WI38 (cell line): ENCODE data around the gene DPY19L1.
A peak's percentile ranks its signal among the peaks of the same experiment; 100 is the strongest.
"Not testable (repeated sequence)": the region's sequence is repeated elsewhere in the genome, so short reads cannot be mapped to it uniquely, and the experiment has no call there.

ENCODE experiments used
- H3K4me3 ChIP-seq: 2 replicates; pipeline ENCODE4 v1.5.1; 2011; ENCODE audit warnings: low read depth, mild to moderate bottlenecking, control low read depth, low read length
- TF ChIP-seq, protein P1 (sequence below): IDR thresholded peaks from 2 replicates; pipeline ENCODE4 v1.5.1; 2012; ENCODE audit warnings: low read depth, mild to moderate bottlenecking, control low read depth, low read length

Gene DPY19L1

DNA sequence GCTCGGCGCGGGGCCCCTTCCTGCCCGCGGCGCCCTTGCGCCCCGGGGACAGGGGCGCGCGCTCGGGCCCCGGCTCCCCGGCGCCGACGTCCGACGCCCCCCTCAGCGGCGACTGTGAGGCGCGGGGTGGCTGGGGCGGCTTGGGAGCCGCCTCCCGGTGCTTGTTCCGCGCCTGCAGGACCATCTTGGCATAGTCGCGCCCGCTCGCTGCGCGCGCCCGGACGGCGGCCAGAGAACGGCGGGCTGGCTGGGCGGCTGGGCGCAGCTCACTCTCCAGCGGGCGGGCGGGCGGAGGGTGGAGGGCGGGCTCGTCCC, at the start of gene DPY19L1:
Gene DPY19L1, minus strand, starts transcription at position 275 of the 315 bp plus-strand sequence. Its CDS starts 91 bp downstream, at position 184.
- TF ChIP-seq, protein P1, sequence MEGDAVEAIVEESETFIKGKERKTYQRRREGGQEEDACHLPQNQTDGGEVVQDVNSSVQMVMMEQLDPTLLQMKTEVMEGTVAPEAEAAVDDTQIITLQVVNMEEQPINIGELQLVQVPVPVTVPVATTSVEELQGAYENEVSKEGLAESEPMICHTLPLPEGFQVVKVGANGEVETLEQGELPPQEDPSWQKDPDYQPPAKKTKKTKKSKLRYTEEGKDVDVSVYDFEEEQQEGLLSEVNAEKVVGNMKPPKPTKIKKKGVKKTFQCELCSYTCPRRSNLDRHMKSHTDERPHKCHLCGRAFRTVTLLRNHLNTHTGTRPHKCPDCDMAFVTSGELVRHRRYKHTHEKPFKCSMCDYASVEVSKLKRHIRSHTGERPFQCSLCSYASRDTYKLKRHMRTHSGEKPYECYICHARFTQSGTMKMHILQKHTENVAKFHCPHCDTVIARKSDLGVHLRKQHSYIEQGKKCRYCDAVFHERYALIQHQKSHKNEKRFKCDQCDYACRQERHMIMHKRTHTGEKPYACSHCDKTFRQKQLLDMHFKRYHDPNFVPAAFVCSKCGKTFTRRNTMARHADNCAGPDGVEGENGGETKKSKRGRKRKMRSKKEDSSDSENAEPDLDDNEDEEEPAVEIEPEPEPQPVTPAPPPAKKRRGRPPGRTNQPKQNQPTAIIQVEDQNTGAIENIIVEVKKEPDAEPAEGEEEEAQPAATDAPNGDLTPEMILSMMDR, result no peak
- peak within 1 kb of the TSS; percentile 75 for H3K4me3 ChIP-seq

DNA sequence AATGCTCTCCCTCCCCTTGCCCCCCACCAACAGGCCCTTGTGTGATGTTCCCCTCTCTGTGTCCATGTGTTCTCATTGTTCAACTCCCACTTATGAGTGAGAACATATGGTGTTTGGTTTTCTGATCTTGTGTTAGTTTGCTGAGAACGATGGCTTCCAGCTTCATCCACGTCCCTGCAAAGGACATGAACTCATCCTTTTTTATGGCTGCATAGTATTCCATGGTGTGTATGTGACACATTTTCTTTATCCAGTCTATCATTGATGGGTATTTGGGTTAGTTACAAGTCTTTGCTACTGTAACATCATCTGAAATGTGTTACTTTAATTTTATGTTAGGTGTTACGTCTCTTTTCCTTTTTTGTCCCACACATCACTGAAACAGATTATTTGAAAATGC, 42.2 kb upstream of the DPY19L1 start:
- H3K4me3 ChIP-seq, result not testable (repeated sequence)

DNA sequence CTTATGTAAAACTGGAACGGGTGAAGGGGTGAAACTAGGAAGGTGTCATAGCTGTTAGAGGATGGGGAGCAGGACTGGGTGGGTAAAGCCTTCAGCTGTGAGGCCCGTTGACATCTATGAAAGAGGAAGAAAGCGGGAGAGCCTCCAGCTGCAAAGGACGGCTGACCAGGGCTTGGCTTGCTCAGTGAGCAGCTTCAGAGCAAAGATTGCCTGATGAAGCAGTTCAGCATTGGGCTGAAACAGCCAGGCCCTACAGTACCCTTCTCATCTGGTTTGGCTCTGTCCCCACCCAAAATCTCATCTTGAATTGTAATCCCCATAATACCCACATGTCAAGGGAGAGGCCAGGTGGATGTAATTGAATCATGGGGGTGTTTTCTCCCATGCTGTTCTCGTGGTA, 36.7 kb upstream of the DPY19L1 start:
- H3K4me3 ChIP-seq, result not testable (repeated sequence)

DNA sequence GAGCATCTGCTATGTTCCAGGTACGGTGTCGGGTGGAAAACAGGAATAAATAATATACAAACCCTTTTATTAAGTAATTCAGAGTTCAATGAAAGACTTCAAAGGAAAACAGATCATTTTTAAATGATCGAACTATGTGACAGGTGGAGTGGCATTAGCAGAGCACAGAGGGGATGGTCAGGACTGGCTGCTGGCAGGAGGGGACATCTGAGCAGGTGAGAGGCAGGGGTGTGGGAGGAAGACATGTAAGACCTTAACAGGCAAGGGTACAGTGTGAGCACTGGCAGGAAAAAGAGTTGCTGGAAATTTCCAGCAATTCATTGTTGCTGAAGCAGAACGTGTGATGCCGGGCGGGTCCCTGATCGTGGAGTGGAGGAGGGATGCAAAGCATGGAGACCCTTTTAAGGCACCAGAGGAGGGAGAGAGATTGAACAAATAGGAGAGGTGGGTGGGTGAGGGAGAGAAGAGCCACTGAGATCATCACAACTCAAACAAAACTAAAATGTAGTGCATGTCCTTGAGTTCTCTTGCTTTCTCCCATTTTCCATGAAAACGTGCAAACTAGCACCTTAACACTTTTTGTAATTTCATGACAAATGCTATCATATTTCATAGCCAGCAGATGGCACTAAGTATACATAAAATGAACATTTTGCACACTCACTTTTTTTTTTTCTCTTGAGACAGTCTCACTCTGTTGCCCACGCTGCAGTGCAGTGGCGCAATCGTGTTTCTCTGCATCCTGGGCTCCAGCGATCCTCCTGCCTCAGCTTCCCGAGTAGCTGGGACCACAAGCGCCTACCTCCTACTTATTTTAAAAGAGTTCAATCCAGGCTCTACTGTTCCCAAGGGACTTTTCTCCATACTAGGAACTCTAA, 35.9 kb upstream of the DPY19L1 start:
- not testable (repeated sequence) for H3K4me3 ChIP-seq

DNA sequence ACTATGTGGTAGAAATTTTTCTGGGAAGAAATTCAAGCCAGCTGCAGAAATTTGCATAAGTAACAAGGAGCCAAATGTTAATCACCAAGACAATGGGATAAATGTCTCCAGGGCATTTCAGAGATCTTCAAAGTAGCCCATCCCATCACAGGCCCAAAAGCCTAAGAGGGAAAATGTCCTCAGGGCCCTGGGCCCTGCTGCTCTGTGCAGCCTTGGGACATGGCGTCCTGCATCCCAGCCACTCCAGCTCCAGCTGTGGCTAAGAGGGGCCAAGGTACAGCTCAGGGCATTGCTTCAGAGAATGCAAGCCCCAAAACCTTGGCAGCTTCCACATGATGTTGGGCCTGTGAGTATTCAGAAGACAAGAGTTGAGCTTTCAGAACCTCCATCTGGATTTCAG, 31.8 kb upstream of the DPY19L1 start:
- H3K4me3 ChIP-seq, result not testable (repeated sequence)

DNA sequence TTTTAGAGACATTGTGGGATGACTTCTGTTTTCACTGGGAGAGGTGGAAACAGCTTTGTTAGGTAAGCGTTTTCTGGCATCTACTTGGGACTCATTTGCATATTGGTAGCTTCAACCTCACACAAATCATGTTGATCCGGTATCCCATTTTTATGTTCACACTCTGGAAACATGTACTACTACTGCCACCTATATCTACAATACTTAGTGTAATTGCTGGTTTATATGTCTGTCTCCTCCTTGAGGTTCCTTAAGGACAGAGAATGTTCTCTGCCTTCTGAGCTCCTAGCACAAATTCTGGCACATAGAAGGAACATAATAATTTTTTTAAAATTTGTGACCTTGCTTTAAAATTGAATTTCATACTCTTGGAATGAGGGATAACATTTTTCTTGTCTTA, 28.1 kb upstream of the DPY19L1 start:
- not testable (repeated sequence) for H3K4me3 ChIP-seq

DNA sequence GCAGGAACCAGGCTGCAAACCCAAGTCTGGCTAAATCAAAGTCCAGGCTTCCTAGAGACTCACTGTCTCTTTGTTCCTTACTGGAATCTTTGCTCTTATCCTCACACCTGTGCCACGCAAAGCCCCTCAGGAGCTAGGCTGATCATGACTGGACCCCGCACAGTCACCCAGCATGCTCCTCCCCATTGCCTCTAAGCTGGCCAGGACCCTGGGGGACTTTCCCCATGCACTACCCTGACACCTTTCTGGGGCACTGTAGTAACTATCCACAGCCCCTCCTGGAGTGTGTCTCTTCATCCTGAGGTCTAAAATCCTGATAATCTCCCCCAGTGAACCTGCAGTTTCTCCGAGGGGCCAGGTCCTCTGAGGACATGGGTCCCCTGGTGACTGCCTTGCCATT, 21.3 kb upstream of the DPY19L1 start:
- H3K4me3 ChIP-seq, result not testable (repeated sequence)

DNA sequence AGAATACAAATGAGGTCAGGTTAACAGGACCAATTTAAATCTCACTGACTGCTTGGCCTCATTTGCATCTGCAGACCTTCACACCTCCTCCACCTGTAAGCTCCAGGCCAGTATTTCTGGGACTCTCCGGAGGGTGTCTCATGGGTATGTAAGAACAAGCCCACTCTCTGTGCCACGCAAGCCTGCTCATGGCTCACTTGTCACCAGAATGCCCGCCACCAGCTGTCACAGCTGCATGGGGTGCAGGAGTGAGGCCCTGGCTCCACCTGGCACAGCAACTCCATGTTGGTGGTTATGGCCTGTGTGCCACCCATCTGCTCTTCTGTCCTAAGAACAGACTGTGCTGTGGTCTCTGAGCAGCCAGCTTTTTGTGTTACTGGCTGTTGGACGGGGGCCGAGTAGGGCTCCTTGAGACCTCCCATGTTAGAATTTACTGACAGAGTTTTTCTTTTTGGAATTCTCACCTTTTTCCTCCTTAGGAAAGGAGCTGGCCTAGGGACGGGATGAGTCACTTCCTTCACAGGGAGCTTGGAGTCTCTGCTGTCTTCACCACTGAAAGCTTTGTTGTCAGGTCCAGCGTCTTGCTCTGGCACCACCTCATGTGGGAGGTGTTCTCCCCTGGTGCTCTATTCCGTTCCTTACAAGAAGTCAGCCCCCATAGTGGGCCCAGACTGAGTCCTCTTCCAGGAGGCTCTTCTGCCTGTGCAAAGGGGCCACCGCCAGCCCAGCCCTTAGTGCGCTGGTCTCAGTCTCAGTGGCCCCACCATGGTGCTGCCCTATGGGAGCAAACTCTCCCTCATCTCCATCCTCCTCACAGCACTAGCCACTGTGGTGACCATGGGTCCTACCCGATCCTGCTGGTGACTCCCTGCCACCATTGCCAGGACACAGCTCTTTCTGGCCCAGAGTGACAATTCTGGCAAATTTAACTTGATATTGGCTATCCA, 20.5 kb upstream of the DPY19L1 start:
- not testable (repeated sequence) for H3K4me3 ChIP-seq

DNA sequence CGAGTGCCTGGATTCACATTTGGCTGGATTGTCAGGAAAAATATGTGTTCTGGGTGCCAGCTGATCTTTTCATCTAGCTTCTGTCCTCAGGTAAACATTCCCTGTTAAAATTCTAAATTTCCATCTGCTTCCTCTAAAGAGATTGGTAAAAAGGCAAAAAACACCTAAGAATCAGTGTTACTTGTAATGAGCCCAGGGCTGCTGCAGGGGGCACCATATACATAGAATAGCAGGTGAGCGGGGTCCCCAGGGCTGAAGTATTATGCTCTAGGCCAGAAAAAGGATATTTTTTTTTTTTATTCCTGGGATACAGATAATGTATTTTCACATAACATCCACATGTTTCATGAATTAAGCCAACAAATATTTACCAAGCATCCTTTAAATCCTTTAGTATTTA, 18.4 kb upstream of the DPY19L1 start:
- not testable (repeated sequence) for H3K4me3 ChIP-seq
- TF ChIP-seq, protein P1, result peak; percentile 26; the same call in 1 of the 2 replicates

DNA sequence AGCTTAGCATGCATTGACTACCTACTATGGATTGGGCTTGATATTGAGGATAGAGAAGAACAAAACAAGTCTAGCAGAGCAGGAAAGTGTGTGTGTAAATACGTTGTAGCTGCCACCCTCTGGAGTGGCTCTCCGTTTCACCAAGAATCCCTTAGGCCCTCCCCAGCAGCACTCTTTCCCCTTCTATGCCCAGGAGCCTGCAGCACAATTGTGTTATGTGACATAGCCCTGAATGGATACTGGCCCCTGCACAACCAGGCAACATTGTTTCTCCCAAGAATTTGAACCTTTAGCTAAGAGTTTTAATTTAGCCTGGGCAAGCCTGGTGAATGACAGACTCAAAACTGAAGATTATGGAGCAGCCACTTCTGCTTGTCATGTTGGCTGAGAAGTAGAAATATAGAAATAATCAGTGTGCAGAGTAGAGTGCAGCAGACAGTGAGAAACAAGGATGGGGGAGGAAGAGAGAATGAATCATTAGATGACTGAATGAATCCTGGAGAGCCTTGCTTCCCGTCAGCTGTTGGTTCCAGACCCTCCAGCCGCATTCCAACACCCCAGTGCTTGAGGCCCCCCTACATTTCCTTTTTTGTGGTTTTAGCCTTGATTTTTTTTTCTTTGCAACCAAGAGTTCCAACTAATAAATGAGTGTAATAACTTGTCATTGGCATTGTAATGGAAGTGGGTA, 16.3 kb upstream of the DPY19L1 start:
- not testable (repeated sequence) for H3K4me3 ChIP-seq

DNA sequence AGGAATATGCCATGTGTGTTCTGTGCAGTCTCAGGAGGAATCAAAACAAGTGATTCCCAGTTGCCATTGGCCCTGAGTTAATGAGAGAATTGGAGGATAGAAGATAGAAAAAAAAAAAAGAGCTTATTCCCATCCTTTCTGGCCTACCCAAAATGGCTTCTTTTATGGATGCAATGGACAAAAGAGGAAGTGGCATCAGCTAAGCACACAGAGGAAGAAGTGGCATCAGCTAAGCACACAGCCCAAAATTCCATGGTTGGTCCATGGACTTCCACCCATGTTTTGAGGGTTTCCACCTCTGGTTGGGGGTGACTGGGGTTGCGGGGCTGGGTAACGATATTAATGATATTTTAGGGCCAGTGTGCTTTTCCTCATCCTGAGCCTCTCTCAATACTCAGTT, 11.1 kb upstream of the DPY19L1 start:
- H3K4me3 ChIP-seq, result not testable (repeated sequence)

DNA sequence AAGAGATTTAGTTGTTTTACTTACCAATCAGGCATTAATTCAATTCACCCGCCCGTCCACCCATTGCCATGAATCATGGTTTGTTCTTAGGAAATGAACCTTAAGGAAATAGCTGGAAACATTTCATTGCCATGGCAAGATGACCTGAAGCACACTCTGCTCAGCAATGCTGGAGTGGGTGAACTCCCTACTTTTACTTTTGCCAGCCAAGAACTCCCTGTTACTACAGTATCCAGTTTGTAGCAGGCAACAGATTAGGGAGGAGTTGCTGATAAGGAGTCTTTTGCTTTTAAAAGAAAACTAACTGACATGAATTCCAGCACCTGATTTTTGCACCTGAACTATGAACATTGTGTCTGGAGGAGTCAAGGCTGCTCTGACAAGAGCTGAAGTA, 10.6 kb upstream of the DPY19L1 start:
- not testable (repeated sequence) for H3K4me3 ChIP-seq

DNA sequence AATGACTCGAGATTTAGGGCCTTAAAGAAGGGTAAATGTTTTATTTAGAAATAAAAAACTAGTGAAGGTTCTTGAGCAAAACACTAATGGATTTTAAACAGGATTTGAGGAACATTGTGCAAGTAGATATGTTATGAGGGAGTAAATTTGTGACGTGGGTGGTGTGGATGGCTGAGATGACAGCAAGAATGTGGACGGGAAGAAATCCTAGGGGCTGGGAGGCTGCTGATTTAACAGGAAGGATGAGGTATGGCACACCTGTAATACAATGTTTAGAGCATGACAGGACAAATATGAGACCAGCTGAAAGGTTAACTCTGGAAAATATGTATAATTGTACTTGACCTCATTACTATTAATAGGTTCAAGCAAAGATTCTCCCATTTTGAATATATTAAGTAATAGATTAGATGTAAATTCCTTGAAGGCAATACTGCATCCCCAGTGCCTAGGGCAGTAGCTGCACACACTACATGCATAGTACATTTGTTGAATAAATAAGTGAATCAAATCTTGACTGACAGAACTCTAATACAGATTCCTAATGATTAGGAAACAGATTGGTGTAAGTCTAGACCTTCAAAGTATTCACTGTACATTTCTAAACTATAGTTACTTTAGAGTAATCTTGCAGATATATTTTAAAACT, 10.1 kb upstream of the DPY19L1 start:
- not testable (repeated sequence) for H3K4me3 ChIP-seq

DNA sequence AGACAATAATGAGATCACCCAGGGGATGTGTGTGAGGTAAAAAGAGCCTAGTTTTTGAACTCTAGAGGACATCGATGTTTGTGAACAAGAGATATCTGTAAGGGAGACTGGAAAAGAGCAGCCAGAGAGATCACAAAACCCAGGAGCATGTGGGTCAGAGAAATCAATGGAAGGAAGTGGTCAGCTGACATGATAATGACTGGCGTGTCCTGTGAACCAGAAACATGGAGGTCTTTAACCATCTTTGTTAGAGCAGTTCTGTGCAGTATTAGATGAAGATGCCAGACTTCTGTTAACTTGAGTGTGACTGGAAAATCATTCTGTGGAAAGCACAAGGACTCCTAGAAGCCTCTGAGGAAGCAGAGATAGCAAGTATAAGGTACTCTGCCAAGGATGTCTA, 6.0 kb upstream of the DPY19L1 start:
- H3K4me3 ChIP-seq, result not testable (repeated sequence)
